Measurements from ENCODE around the gene RBFOX2. TPM values are rescaled to one million over a fixed set of nuclear protein-coding genes. Genes with fewer than 3 reads are reported as not detected.
"Not testable (repeated sequence)": the region's sequence is repeated elsewhere in the genome, so short reads cannot be mapped to it uniquely, and the experiment has no call there.

The RBFOX2 gene
- total RNA-seq, 1 donor from 2014 or later: 107 TPM

DNA sequence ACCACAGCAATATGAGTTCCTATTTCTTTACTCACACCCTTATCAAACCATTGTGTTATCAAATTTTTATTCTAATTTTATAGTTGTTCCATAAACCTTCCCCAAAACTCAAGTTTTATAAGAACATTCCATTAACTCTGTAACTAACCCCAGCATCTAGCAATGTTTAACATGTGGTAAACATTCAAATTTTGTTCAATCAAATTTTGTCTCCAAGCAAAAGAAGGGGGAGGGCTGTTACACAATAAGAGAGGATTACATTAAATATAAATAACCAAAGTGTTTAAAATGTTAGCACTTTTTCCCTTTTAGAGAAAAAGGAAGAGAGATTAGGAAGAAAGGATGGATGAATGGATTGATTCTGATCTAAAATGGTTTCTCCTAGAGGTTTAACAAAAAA is 20.5 kb downstream of the RBFOX2 start:
- DNase-seq: no peak

- no peak for DNase-seq
These were observed 24.5 kb downstream of the RBFOX2 start for GRCh38 chr22:36003972-36004674.

DNA sequence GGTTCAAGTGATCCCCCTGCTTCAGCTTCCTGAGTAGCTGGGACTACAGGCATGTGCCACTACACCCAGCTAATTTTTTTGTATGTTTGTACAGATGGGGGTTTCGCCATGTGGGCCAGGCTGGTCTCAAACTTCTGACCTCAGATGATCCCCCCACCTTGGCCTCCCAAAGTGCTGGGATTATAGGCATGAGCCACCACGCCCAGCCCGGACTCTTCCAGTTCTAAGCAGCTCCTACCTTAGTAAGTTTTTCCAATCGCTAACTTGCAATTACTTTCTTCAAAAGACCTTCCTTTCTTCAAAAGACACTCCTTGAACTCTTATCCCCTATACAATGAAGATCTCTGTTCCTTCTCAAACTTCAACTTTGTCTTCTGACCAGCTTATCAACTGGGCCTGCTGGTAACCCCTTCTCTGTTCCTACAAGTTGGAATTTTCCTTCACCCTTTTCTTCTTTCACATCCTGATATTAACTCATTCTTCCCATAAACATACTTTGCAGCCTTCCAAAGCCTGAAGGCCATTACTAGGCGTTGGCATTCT is 25.8 kb downstream of the RBFOX2 start:
- DNase-seq: no peak

DNA sequence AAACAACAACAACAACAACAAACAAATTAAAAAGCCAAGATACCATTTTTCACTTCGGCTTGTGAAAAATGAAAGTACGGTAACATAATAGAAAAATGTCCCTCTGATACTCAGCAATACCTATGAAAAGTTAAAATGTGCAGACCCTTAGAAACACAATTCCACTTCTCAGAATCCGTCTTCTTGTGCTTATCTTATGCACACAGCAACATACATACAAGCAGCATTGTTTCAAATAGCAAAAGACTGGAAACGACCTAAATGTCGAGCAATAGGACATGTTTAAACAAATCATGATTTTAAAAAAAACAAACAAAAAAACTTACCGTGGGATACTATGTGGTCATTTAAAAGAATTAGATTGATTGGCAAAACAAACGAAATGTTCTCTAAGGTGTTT is 26.5 kb downstream of the RBFOX2 start:
- DNase-seq: no peak

DNA sequence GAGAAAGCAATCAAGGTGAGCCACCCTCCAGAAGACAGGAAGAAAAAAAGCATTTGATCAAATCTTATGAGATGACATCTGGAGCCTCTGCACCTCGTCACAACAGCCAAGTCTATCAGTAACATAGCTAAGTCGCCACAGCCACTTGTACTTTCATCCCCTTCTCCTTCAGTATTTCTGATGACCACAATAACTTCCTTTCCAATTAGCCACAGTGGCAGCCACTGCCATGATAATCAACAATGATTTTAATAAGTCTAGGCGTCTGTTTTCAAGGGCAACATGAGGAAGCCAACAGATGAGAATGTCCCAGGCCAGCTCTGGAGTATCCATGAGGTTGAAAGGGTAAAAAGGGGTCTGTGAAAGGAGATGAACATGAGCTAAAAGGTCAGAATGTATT is 29.9 kb downstream of the RBFOX2 start:
- no peak for DNase-seq

DNA sequence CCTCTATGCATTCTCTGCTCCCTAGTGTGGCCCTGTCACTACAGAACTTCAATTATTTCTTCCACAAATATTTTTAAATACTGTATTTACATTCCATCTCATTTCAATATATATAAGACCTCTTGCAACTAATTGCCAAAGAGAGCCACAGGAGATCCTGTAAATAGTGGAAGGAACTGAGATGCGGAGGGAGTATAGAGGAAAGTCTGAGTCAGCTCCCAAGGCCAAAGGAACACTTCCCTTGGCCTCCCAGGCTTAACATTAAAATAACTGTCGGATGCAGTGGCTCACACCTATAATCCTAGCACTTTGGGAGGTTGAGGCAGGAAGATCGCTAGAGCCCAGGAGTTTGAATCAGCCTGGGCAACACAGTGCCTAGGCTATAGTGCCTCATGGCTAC is 31.2 kb downstream of the RBFOX2 start:
- DNase-seq: peak; percentile 82

- DNase-seq: no peak
These were observed 32.0 kb downstream of the RBFOX2 start for GRCh38 chr22:35996596-35996995.

DNA sequence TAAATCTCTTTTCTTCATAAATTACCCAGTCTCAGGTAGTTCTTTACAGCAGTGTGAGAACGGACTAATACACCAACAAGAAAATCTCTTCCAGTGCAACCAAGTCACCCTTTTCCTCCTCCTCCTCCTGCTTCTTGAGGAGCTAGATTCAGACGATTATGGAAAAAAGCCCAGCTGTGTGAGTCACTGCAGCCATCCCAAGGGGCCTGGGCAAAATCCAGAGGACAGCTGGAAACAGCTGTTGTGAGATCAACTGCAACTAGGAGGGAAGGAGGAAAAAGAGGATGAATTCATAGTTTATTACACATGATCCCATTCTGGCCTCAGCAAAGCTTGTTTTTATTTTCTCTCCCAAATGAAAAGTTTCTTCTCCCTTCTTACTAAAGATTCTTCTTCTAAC is 32.9 kb downstream of the RBFOX2 start:
- DNase-seq: peak; percentile 71

DNA sequence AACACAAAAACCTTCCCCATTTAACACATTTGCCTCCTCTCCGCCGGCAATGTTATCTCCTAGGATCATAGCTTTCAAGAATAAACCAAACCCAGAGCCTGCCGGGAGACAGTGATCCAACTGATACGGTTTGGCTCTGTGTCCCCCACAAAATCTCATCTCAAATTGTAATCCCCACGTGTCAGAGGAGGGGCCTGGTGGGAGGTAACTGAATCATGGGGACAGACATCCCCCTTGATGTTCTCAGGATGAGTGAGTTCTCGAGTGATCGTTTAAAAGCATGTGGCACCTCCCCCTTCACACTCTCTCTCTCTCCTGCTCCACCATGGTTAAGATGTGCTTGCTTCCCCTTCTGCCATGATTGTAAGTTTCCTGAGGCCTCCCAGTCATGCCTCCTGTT is 33.3 kb downstream of the RBFOX2 start:
- DNase-seq: no peak

- DNase-seq: not testable (repeated sequence)
These were observed 34.9 kb downstream of the RBFOX2 start for GRCh38 chr22:35993727-35994126.

- DNase-seq: no peak
These were observed 35.4 kb downstream of the RBFOX2 start for GRCh38 chr22:35993048-35993714.

GRCh38 chr22:35991168-35991567 is 37.5 kb downstream of the RBFOX2 start:
- no peak for DNase-seq

DNA sequence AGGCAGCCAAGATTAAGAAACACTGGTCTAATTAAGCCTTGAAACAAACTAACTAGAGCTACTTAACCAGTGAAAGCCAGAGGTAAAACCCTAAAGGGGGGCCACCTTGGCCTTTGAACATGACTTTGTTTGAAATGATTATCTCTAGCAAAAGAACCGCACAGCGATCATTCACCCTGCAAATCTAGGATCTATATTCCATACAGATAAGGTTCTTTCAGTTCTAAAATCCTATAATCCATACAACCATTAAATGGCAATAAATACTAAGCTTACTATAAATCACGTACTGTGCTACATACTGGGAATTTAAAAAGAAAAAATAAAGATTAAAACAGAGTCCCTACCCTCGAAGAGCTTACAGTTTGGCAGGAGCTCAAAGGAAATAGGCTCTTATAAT is 40.6 kb downstream of the RBFOX2 start:
- DNase-seq: no peak

- no peak for DNase-seq
These were observed 41.1 kb downstream of the RBFOX2 start for GRCh38 chr22:35987487-35987886.

GRCh38 chr22:35986088-35986487 is 42.5 kb downstream of the RBFOX2 start:
- peak; percentile 80 for DNase-seq

DNA sequence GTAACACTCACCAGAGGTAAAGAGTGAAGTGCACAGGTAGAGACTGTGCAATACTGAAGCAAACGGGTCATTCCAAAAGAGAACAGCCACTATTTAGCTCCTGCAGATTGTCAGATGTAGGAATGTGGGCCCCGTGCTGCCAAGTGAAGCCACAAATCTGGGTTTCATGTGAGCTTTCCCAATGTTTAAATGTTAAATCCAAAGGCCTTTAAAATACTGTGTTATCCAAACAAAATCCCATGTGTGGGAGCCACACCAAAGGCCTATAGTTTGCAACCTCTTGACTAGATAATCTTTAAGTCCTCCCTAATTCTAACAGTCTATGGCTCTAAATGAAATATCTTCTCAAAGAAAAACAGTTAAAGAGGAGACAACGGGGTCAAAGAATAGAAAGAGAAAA is 43.3 kb downstream of the RBFOX2 start:
- DNase-seq: no peak

- DNase-seq: no peak
These were observed 44.1 kb downstream of the RBFOX2 start for GRCh38 chr22:35984183-35985175.

GRCh38 chr22:35981900-35982299 is 46.7 kb downstream of the RBFOX2 start:
- no peak for DNase-seq

DNA sequence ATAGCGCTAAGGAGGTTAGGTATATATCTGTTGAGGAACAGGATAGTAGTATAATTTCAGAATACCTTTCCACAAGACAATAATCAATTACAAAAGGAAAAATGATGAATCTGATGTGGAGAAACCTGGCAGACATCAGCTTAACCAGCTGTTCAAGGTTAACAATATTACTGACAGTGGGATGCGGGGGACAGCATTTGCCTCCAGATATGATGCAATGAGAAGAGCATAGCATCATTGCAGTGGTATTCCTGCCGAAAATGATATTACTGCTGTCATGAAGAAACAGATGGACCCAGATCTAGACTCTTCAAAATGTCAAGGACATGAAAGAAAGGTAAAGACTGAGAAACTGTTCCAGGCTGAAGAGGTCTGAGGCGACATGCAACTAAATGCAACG is 49.7 kb downstream of the RBFOX2 start:
- DNase-seq: no peak

- DNase-seq: no peak
These were observed 50.4 kb downstream of the RBFOX2 start for GRCh38 chr22:35978201-35978600.

GRCh38 chr22:35977136-35977535 is 51.5 kb downstream of the RBFOX2 start:
- no peak for DNase-seq

DNA sequence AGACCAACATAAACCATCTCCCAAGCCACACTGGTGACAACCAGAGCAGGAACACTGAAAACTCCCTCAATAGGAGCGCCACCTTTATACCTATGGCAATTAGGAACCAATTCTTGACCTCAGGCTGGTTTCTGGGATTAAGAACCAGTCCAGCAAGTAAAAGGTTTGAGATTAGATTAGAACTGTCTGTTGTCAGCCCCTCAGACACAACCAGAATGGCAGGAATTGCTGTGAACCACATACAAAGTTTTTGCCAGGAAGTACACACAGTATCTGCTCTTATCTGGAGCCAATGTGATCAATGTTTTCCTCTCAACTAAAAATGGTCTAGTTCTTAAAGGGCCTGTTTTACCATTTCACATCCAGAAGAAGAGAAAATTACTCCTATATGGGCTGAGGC is 55.2 kb downstream of the RBFOX2 start:
- DNase-seq: no peak

DNA sequence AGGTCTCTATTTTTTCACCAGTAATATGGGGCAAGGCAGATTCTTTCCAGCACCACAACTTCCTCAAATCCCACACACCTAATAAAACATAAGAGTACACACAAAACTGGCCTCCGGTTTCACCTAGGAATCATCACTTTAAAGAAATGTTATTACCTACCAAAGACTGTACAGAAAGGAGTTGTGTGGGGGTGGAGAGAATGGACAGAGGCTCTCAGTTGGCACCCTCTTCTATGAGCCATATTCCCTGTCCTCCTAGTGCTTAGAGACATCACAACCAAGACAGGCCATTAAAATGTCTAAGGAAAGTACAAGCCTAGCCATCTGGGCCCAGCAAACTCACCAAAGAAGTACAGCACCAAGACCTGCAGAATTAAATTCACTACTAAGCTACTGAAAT is 56.1 kb downstream of the RBFOX2 start:
- DNase-seq: no peak

Measured in dermis blood vessel endothelial cell (primary cell).